ENCODE measurements around the gene RHBDL2.
"Not testable (repeated sequence)": the region's sequence is repeated elsewhere in the genome, so short reads cannot be mapped to it uniquely, and the experiment has no call there.

Gene RHBDL2

GRCh38 chr1:38858833-38859560 lies 82.6 kb downstream of the RHBDL2 start:
- ChIA-PET POLR2A (interaction anchor here (0.7 to 1.3 kb wide), 3 partner anchors 14 to 167 kb away, joined by 4 to 6 read pairs (median 4); partner anchors contain the start of genes MYCBP and NDUFS5), CTCF (interaction anchor here (0.6 kb wide), 1 partner anchor 22 kb away, joined by 3 read pairs; no protein-coding TSS in a partner anchor)
- TF ChIP-seq SP1 (IDR thresholded peaks at IDR 0.05) (no peak), PKNOX1 (IDR thresholded peaks at IDR 0.05) (no peak), NFRKB (IDR thresholded peaks at IDR 0.05) (no peak), BHLHE40 (IDR thresholded peaks at IDR 0.05; ENCODE audit: borderline replicate concordance) (no peak), ARNT (IDR thresholded peaks at IDR 0.05) (no peak), ELF4 (IDR thresholded peaks at IDR 0.05) (no peak), FOXK2 (IDR thresholded peaks at IDR 0.05) (no peak), LEF1 (IDR thresholded peaks at IDR 0.05; ENCODE audit: borderline replicate concordance) (no peak), FOXA1 (IDR thresholded peaks at IDR 0.05) (no peak)
- peak; percentile 25 for DNase-seq (ENCODE audit: extremely low spot score)

- POLR2A ChIA-PET = no interaction called here
- CTCF ChIA-PET = interaction anchor here (0.6 kb wide), 1 partner anchor 10 kb away, joined by 3 read pairs; no protein-coding TSS in a partner anchor
- TF ChIP-seq TARDBP (IDR thresholded peaks at IDR 0.05) (no peak), SP1 (IDR thresholded peaks at IDR 0.05) (no peak), CTBP1 (IDR thresholded peaks at IDR 0.05; ENCODE audit: borderline replicate concordance) (no peak), BHLHE40 (IDR thresholded peaks at IDR 0.05; ENCODE audit: borderline replicate concordance) (no peak), ZNF384 (IDR thresholded peaks at IDR 0.05) (no peak)
- no peak for DNase-seq (ENCODE audit: extremely low spot score)
Observed at GRCh38 chr1:38852780-38853179, 88.8 kb downstream of the RHBDL2 start.

GRCh38 chr1:38848071-38848470 lies 93.6 kb downstream of the RHBDL2 start:
- no peak for DNase-seq (ENCODE audit: extremely low spot score)
- ChIA-PET POLR2A (no interaction called here), CTCF (no interaction called here)
- TF ChIP-seq CTBP1 (IDR thresholded peaks at IDR 0.05; ENCODE audit: borderline replicate concordance) (no peak), FOXM1 (IDR thresholded peaks at IDR 0.05; ENCODE audit: borderline replicate concordance) (no peak), FOXA1 (IDR thresholded peaks at IDR 0.05) (no peak)

GRCh38 chr1:38846210-38846609 lies 95.4 kb downstream of the RHBDL2 start:
- ChIA-PET POLR2A (no interaction called here), CTCF (no interaction called here)
- TF ChIP-seq ZNF384 (IDR thresholded peaks at IDR 0.05) (no peak), L3MBTL2 (conservative IDR thresholded peaks at IDR 0.05) (no peak), PKNOX1 (IDR thresholded peaks at IDR 0.05) (no peak), FOXK2 (IDR thresholded peaks at IDR 0.05) (no peak), NFRKB (IDR thresholded peaks at IDR 0.05) (no peak), SP1 (IDR thresholded peaks at IDR 0.05) (no peak), FOXA1 (IDR thresholded peaks at IDR 0.05) (no peak), ELF4 (IDR thresholded peaks at IDR 0.05) (no peak), LEF1 (IDR thresholded peaks at IDR 0.05; ENCODE audit: borderline replicate concordance) (no peak), CTBP1 (IDR thresholded peaks at IDR 0.05; ENCODE audit: borderline replicate concordance) (no peak)
- DNase-seq (ENCODE audit: extremely low spot score) = no peak

GRCh38 chr1:38845088-38845487 lies 96.5 kb downstream of the RHBDL2 start:
- DNase-seq (ENCODE audit: extremely low spot score); CTCF ChIA-PET; POLR2A ChIA-PET: not testable (repeated sequence)

GRCh38 chr1:38840281-38840680 lies 101.3 kb downstream of the RHBDL2 start:
- DNase-seq (ENCODE audit: extremely low spot score) = no peak
- POLR2A ChIA-PET = no interaction called here
- TF ChIP-seq SP1 (IDR thresholded peaks at IDR 0.05) = no peak
- TF ChIP-seq CTBP1 (IDR thresholded peaks at IDR 0.05; ENCODE audit: borderline replicate concordance) = no peak
- no peak for TF ChIP-seq ARNT (IDR thresholded peaks at IDR 0.05)
- no peak for TF ChIP-seq TARDBP (IDR thresholded peaks at IDR 0.05)
- no peak for TF ChIP-seq HDGF (IDR thresholded peaks at IDR 0.05; ENCODE audit: borderline replicate concordance)
- TF ChIP-seq LEF1 (IDR thresholded peaks at IDR 0.05; ENCODE audit: borderline replicate concordance) = no peak
- TF ChIP-seq ZNF384 (IDR thresholded peaks at IDR 0.05) = no peak
- TF ChIP-seq PKNOX1 (IDR thresholded peaks at IDR 0.05) = no peak
- no peak for TF ChIP-seq NFRKB (IDR thresholded peaks at IDR 0.05)
- no peak for TF ChIP-seq BHLHE40 (IDR thresholded peaks at IDR 0.05; ENCODE audit: borderline replicate concordance)
- TF ChIP-seq ELF4 (IDR thresholded peaks at IDR 0.05) = no peak
- no peak for TF ChIP-seq FOXA1 (IDR thresholded peaks at IDR 0.05)
- TF ChIP-seq FOXK2 (IDR thresholded peaks at IDR 0.05) = no peak
- no peak for TF ChIP-seq FOXM1 (IDR thresholded peaks at IDR 0.05; ENCODE audit: borderline replicate concordance)
- no peak for TF ChIP-seq SUZ12 (IDR thresholded peaks at IDR 0.05)
- no peak for TF ChIP-seq L3MBTL2 (conservative IDR thresholded peaks at IDR 0.05)
- CTCF ChIA-PET = no interaction called here

GRCh38 chr1:38839363-38839762 lies 102.3 kb downstream of the RHBDL2 start:
- ChIA-PET POLR2A (no interaction called here), CTCF (no interaction called here)
- no peak for DNase-seq (ENCODE audit: extremely low spot score)
- TF ChIP-seq HDGF (IDR thresholded peaks at IDR 0.05; ENCODE audit: borderline replicate concordance) = no peak
- TF ChIP-seq BHLHE40 (IDR thresholded peaks at IDR 0.05; ENCODE audit: borderline replicate concordance) = no peak
- TF ChIP-seq SP1 (IDR thresholded peaks at IDR 0.05) = no peak
- no peak for TF ChIP-seq CTBP1 (IDR thresholded peaks at IDR 0.05; ENCODE audit: borderline replicate concordance)
- TF ChIP-seq PKNOX1 (IDR thresholded peaks at IDR 0.05) = no peak
- no peak for TF ChIP-seq ARNT (IDR thresholded peaks at IDR 0.05)
- no peak for TF ChIP-seq ZNF384 (IDR thresholded peaks at IDR 0.05)

GRCh38 chr1:38836316-38836715 lies 105.3 kb downstream of the RHBDL2 start:
- POLR2A ChIA-PET; DNase-seq (ENCODE audit: extremely low spot score): not testable (repeated sequence)
- CTCF ChIA-PET = interaction anchor here (0.6 kb wide), 1 partner anchor 23 kb away, joined by 3 read pairs; no protein-coding TSS in a partner anchor
